ENCODE measurements around the gene MEGF11.

GRCh38 chr15:65956307-65956706 lies 297.2 kb downstream of the MEGF11 start:
- TF ChIP-seq SUZ12 (IDR thresholded peaks at IDR 0.05) (no peak), SP1 (IDR thresholded peaks at IDR 0.05) (no peak), ARNT (IDR thresholded peaks at IDR 0.05) (no peak), BHLHE40 (IDR thresholded peaks at IDR 0.05; ENCODE audit: borderline replicate concordance) (no peak)
